Uterus (tissue), 4 donors: ENCODE measurements around the gene RNF144B. TPM values are rescaled to one million over a fixed set of nuclear protein-coding genes. Genes with fewer than 3 reads are reported as not detected.

Experiments
- DNase-seq, 2 donors: peaks; one replicate each; pipeline ENCODE4 v3.0.0-alpha.2; 2019 to 2020
- H3K27ac ChIP-seq, 2 donors: fragments of 200-600 bp; sonication (generic); 1 replicate in 1 of 2; 2 replicates in 1 of 2; pipeline ENCODE4 v1.5.1; 2016 to 2018
- H3K27me3 ChIP-seq, 2 donors: fragments of 200-600 bp; sonication (generic); one replicate each; pipeline ENCODE4 v1.5.1; 2018 to 2019; ENCODE audit warnings: control low read depth in 1 of 2
- H3K36me3 ChIP-seq, 2 donors: fragments of 200-600 bp; sonication (generic); one replicate each; pipeline ENCODE4 v1.5.1; 2019; ENCODE audit warnings: control low read depth in 1 of 2
- H3K4me1 ChIP-seq, 2 donors: fragments of 200-600 bp; sonication (generic); one replicate each; pipeline ENCODE4 v1.5.1; 2018 to 2019; ENCODE audit warnings: control low read depth in 1 of 2
- H3K4me3 ChIP-seq, 2 donors: fragments of 200-600 bp; sonication (generic); 1 replicate in 1 of 2; 2 replicates in 1 of 2; pipeline ENCODE4 v1.5.1; 2018 to 2019; ENCODE audit warnings: mild to moderate bottlenecking in 1 of 2
- H3K9me3 ChIP-seq, 2 donors: fragments of 200-600 bp; sonication (generic); one replicate each; pipeline ENCODE4 v1.5.1; 2019; ENCODE audit warnings: control low read depth in 1 of 2
- POLR2A ChIP-seq, 2 donors: fragments of 450-650 bp; IDR thresholded peaks; one replicate each; pipeline ENCODE4 v1.6.1; 2016; ENCODE audit warnings: antibody characterized with exemption in 2 of 2, mild to moderate bottlenecking in 1 of 2, moderate library complexity in 1 of 2
- intact Hi-C: fragments of 100-400 bp; cut with DNase I; formaldehyde crosslinking; loops from one replicate; pipeline ENCODE4 v1.15.1; 2023; ENCODE audit warnings: low total_unique reads
- total RNA-seq, 4 donors: library from RNA; depleted of rRNA in 3 of 4; stranded (reverse); fragments of >200 nt in 3 of 4; gene quantifications; one replicate each; pipeline versions ENCODE4 v1.1.0 to v1.2.4, GENCODE V29; 2014 to 2023
- TF ChIP-seq, protein P1 (sequence below), 4 experiments: fragments of 200-600 bp in 2 of 4; fragments of 450-650 bp in 2 of 4; sonication (generic) in 2 of 4; IDR thresholded peaks; one replicate each; pipeline ENCODE4 v1.5.1; 2016 to 2019; ENCODE audit warnings: antibody characterized with exemption in 4 of 4, mild to moderate bottlenecking in 2 of 4, moderate library complexity in 1 of 4
- donor health status: DM: yes; HTN: yes; CAD: no.

Gene RNF144B
- total RNA-seq, 4 donors from 2014 or later, result 8.2 to 35.7 (median 23.1) TPM

DNA sequence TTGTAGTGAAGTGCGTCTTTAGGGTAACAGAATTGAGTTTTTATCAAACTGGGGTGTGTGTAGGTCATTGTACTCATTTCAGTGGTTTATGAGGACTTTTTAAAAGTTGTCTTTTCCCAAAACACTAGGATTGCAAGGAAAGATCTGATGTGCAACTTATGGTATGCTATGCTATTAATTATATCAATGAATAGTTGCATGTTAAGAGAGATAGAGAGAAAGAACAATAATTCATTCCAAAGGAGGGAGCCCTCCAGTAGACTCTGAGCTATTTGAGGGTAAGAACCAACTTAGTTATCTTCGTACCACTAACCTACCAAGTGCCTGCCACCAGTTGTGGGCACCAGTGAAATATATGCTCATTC is 117.1 kb downstream of the RNF144B start:
- Histone ChIP-seq H3K4me1 (no peaks in the 10 kb centered on the region), H3K27ac (no peak overlapping the region), H3K27me3 (no peaks in the 10 kb centered on the region), H3K36me3 (no peaks in the 10 kb centered on the region), H3K4me3 (no peak overlapping the region), H3K9me3 (no peaks in the 10 kb centered on the region)
- TF ChIP-seq POLR2A (IDR thresholded peaks at IDR 0.05), result no peak
- TF ChIP-seq, protein P1, sequence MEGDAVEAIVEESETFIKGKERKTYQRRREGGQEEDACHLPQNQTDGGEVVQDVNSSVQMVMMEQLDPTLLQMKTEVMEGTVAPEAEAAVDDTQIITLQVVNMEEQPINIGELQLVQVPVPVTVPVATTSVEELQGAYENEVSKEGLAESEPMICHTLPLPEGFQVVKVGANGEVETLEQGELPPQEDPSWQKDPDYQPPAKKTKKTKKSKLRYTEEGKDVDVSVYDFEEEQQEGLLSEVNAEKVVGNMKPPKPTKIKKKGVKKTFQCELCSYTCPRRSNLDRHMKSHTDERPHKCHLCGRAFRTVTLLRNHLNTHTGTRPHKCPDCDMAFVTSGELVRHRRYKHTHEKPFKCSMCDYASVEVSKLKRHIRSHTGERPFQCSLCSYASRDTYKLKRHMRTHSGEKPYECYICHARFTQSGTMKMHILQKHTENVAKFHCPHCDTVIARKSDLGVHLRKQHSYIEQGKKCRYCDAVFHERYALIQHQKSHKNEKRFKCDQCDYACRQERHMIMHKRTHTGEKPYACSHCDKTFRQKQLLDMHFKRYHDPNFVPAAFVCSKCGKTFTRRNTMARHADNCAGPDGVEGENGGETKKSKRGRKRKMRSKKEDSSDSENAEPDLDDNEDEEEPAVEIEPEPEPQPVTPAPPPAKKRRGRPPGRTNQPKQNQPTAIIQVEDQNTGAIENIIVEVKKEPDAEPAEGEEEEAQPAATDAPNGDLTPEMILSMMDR (IDR thresholded peaks at IDR 0.05), result no peak
- no peak for DNase-seq
- intact Hi-C loops, result loop anchor here (5.0 kb wide), 1 partner anchor 177 kb away; no protein-coding TSS in a partner anchor

DNA sequence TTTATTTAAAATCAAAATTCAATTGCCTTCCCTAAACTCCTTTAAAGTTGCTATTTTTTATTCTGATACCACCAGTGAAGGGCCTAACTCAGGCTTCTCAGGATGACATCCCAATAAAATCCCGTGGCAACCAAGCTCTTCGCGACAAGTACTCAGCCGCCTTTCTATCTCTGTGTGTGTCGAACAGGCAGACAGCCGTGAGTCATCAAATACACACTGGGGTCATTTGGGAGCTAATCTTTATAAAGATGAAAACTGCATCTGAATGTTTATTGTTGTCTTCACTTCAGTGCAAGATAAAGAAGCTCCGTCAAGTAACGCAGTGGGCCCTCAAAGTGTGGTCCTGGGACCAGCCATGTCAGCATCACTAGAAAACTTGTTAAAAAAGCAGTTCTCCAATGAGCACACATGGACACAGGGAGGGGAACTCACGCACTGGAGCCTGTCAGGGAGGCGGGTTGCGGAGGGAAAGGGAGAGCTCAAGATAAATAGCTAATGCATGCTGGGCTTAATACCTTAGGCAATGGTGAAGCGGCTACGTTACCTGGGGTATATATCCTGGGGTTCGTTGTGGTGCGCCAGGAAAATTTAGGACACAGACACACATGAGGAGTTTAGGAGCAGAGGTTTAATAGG is 119.3 kb downstream of the RNF144B start:
- no peaks in the 10 kb centered on the region for H3K9me3 ChIP-seq
- no peaks in the 10 kb centered on the region for H3K27me3 ChIP-seq
- H3K4me1 ChIP-seq, result no peaks in the 10 kb centered on the region
- no peak overlapping the region for H3K4me3 ChIP-seq
- TF ChIP-seq, protein P1 (IDR thresholded peaks at IDR 0.05), result no peak
- no peak for DNase-seq
- H3K36me3 ChIP-seq, result no peaks in the 10 kb centered on the region
- intact Hi-C loops, result no loop called here
- H3K27ac ChIP-seq, result no peak overlapping the region

DNA sequence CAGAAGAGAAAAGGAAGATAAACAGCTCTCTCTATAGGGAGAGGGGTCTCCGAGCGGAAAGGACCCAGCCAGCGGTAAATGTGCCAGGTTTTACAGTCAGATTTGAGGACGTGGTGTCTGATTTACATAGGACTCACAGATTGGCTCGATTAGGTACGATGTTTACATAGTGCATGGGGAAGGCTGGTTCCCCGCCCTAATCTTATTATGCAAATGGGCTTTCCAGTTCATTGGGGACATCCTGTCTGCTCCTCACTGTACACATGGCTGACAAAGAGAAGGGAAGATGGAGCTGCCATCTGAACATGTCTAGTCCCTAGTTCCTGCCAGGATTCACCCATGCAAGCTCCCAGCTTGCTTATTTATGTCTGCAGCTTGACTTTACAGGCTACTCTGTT is 119.9 kb downstream of the RNF144B start:
- no peak overlapping the region for H3K4me3 ChIP-seq
- H3K36me3 ChIP-seq, result no peaks in the 10 kb centered on the region
- no peak for DNase-seq
- H3K9me3 ChIP-seq, result no peaks in the 10 kb centered on the region
- intact Hi-C loops, result no loop called here
- TF ChIP-seq, protein P1 (IDR thresholded peaks at IDR 0.05), result no peak
- TF ChIP-seq POLR2A (IDR thresholded peaks at IDR 0.05), result no peak
- H3K4me1 ChIP-seq, result no peaks in the 10 kb centered on the region
- no peak overlapping the region for H3K27ac ChIP-seq
- no peaks in the 10 kb centered on the region for H3K27me3 ChIP-seq

DNA sequence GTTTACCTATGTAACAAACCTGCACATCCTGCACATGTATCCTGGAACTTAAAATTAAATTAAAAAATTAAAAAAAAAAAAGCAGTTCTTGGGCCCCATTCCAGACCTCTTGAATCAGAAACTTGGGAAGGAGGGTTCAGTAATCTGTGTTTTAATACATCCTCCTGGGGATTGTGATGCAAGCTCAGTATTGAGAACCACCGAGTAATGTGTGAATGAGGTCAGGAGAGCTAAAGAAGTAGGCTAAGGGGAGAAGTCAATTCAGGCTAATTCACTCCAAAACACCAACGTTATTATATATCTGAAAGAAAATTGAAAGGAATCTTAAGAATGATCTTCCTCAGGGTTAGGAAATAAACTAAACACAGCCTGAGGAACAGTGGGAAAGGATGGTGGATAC is 120.4 kb downstream of the RNF144B start:
- Histone ChIP-seq H3K4me1 (no peaks in the 10 kb centered on the region), H3K27me3 (no peaks in the 10 kb centered on the region), H3K9me3 (no peaks in the 10 kb centered on the region), H3K4me3 (no peak overlapping the region), H3K36me3 (no peaks in the 10 kb centered on the region), H3K27ac (no peak overlapping the region)
- TF ChIP-seq, protein P1 (IDR thresholded peaks at IDR 0.05), result no peak
- no peak for TF ChIP-seq POLR2A (IDR thresholded peaks at IDR 0.05)
- intact Hi-C loops, result no loop called here
- DNase-seq, result no peak

DNA sequence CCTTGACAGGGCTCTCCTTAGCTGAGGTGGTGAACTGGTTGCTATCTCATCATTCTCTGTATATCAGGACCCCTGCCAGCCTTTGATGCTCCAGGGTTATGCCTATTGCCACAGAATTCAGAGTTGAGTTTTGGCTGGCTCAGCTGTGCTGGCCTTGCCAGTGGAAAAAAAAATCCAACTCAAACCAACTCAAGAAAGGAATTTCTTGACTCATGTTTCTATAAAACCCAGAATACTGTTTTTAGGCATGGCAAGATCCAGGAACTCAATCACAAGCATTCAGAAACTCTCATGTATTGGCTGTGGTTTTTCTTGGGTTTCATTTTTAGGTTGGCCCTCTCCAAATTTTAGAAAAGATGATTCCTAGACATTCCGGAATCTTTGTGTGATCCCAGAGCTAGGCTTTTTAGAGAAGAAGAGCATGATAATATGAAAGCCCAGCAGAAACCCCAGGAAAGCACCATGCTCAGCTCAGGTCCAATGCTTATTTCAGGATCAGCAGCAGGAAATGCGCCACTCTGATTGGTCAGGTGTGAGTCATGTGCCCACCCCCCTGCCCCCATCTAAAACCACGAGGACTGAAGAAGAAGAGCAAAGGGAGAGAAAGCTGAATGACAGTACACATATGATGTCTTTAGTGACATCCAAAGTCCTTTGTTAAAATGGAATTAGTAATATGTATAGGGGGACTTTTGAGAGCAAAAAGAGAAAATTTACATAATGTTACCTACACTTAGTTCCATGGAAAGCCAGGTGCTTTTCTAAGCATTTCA is 122.9 kb downstream of the RNF144B start:
- H3K9me3 ChIP-seq, result no peaks in the 10 kb centered on the region
- H3K4me3 ChIP-seq, result no peak overlapping the region
- H3K27me3 ChIP-seq, result no peaks in the 10 kb centered on the region
- no peak for DNase-seq
- intact Hi-C loops, result no loop called here
- TF ChIP-seq POLR2A (IDR thresholded peaks at IDR 0.05), result no peak
- TF ChIP-seq, protein P1 (IDR thresholded peaks at IDR 0.05), result no peak
- H3K4me1 ChIP-seq, result no peaks in the 10 kb centered on the region
- H3K36me3 ChIP-seq, result no peaks in the 10 kb centered on the region
- H3K27ac ChIP-seq, result no peak overlapping the region
